ENCODE data around the gene DDA1. TPM values are rescaled to one million over a fixed set of nuclear protein-coding genes. Genes with fewer than 3 reads are reported as not detected.

DDA1 gene
- total and polyA plus RNA-seq, 9 of the 15 experiments (the other 6 are each of a cell fraction or from before 2014, with no cell fraction given), result 1.4 to 83.8 (median 33.8) TPM

- TF ChIP-seq KLF13 (tag; IDR thresholded peaks at IDR 0.05; ENCODE audit: borderline replicate concordance, low read depth) (no peak; the same call in 1 of the 2 replicates), ZFX (CRISPR knock-in tag; IDR thresholded peaks at IDR 0.05) (no peak; the same call in 1 of the 2 replicates), RB1 (IDR thresholded peaks at IDR 0.05; ENCODE audit: low read depth) (peak; percentile 22; the same call in 1 of the 2 replicates), MCM7 (IDR thresholded peaks at IDR 0.05) (no peak), ARID1B (IDR thresholded peaks at IDR 0.05) (no peak), RNF2 (IDR thresholded peaks at IDR 0.05) (no peak), RBM15 (IDR thresholded peaks at IDR 0.05; ENCODE audit: insufficient read depth, low read length) (no peak), HNRNPK (IDR thresholded peaks at IDR 0.05; ENCODE audit: low read depth, low read length, poor library complexity, severe bottlenecking) (no peak)
- TF ChIP-seq, protein P1, sequence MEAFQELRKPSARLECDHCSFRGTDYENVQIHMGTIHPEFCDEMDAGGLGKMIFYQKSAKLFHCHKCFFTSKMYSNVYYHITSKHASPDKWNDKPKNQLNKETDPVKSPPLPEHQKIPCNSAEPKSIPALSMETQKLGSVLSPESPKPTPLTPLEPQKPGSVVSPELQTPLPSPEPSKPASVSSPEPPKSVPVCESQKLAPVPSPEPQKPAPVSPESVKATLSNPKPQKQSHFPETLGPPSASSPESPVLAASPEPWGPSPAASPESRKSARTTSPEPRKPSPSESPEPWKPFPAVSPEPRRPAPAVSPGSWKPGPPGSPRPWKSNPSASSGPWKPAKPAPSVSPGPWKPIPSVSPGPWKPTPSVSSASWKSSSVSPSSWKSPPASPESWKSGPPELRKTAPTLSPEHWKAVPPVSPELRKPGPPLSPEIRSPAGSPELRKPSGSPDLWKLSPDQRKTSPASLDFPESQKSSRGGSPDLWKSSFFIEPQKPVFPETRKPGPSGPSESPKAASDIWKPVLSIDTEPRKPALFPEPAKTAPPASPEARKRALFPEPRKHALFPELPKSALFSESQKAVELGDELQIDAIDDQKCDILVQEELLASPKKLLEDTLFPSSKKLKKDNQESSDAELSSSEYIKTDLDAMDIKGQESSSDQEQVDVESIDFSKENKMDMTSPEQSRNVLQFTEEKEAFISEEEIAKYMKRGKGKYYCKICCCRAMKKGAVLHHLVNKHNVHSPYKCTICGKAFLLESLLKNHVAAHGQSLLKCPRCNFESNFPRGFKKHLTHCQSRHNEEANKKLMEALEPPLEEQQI (IDR thresholded peaks at IDR 0.05), result no peak
- TF ChIP-seq, protein P2, sequence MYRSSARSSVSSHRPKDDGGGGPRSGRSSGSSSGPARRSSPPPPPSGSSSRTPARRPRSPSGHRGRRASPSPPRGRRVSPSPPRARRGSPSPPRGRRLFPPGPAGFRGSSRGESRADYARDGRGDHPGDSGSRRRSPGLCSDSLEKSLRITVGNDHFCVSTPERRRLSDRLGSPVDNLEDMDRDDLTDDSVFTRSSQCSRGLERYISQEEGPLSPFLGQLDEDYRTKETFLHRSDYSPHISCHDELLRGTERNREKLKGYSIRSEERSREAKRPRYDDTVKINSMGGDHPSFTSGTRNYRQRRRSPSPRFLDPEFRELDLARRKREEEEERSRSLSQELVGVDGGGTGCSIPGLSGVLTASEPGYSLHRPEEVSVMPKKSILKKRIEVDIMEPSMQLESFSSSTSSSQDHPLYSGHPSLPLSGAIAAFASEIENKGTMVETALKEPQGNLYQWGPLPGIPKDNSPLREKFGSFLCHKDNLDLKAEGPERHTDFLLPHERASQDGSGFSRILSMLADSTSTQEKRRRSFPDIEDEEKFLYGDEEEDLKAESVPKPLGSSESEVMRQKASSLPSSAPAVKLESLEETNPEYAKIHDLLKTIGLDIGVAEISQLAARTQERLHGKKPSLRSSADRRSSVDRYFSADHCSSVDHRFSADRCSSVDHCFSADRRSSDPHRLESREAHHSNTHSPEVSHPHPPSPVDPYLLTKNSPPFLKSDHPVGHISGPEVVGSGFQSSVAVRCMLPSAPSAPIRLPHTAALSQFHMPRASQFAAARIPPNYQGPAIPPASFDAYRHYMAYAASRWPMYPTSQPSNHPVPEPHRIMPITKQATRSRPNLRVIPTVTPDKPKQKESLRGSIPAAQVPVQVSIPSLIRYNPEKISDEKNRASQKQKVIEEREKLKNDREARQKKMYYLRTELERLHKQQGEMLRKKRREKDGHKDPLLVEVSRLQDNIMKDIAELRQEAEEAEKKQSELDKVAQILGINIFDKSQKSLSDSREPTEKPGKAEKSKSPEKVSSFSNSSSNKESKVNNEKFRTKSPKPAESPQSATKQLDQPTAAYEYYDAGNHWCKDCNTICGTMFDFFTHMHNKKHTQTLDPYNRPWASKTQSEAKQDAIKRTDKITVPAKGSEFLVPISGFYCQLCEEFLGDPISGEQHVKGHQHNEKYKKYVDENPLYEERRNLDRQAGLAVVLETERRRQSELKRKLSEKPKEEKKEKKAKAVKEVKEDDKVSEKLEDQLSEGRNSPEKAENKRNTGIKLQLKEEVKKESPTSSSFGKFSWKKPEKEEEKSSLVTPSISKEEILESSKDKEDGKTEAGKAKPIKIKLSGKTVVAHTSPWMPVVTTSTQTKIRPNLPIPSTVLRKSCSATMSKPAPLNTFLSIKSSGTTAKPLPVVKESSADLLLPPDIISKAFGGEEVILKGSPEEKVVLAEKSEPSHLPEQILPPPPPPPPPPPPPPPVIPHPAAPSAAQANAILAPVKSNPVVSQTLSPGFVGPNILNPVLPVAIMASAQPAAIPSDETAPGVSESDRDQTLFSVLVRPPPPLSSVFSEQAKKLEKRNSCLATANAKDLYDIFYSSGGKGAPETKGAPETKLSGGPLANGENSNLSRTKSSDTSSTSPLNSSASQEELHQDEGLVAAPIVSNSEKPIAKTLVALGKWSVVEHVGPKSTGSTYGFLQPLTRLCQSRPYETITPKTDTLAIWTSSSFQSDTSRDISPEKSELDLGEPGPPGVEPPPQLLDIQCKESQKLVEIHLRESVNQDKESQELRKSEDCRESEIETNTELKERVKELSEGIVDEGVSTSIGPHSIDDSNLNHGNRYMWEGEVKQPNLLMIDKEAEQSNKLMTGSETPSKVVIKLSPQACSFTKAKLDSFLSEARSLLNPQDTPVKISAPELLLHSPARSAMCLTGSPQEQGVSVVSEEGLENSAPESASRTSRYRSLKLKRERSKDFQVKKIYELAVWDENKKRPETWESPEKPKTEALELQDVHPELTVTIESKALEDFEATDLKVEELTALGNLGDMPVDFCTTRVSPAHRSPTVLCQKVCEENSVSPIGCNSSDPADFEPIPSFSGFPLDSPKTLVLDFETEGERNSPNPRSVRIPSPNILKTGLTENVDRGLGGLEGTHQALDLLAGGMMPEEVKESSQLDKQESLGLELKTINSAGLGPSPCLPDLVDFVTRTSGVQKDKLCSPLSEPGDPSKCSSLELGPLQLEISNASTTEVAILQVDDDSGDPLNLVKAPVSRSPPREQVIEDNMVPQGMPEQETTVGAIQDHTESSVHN (IDR thresholded peaks at IDR 0.05; ENCODE audit: borderline replicate concordance in 1 of 2, low read depth in 1 of 2), result no peak
- TF ChIP-seq, protein P3, sequence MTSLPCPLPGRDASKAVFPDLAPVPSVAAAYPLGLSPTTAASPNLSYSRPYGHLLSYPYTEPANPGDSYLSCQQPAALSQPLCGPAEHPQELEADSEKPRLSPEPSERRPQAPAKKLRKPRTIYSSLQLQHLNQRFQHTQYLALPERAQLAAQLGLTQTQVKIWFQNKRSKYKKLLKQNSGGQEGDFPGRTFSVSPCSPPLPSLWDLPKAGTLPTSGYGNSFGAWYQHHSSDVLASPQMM (CRISPR knock-in tag; IDR thresholded peaks at IDR 0.05), result no peak
Measured at GRCh38 chr19:17309198-17309964, at the start of gene DDA1 (continued).

Data from K562 (cell line).